Measurements from ENCODE around the gene SCN3B. TPM values are rescaled to one million over a fixed set of nuclear protein-coding genes. Genes with fewer than 3 reads are reported as not detected.

SCN3B gene
- total RNA-seq, 1 experiment from 2014 or later: 0.79 TPM

DNA sequence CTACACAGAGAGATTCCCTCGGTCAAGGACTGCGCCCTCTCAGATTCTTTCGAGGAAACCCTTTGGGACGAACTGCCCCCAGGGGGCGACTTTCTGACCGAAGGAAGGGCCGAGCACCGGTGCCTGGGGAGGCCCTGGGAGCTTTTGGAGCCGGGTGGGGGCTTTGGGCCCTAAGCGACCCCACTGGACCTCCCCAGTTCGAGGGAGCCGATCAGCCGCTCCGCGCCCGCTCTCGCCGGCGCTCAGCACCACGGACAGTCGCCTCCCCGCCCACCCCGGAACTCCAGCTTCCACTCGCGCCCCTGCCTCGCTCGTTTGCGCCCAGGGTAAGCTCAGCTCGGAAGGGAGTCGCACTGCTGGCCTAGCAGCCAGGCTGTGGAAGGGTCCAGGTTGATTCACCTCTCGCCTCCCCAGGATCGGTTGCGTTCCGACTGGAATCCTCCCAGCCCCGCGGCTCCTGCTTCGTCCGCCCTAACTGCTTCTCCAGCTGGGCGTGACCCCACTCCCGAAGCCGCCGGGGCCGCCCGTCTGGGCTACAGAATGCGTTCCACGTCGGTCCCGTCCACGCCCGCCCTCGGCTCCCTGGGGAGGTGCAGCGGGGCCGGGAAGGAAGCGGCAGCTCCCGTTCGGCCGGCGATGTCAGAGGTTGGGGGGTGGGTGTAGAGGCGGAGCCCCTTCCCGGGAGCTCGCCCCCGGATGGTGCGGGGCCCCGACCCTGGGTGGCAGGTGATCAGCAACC is 428 bp downstream of the SCN3B start (continued):
- TF ChIP-seq GABPB1 (CRISPR knock-in tag; IDR thresholded peaks at IDR 0.05) (no peak), ESRRA (CRISPR knock-in tag; IDR thresholded peaks at IDR 0.05; ENCODE audit: borderline replicate concordance) (peak; percentile 47; the same call in 1 of the 2 replicates), TEAD4 (CRISPR knock-in tag; IDR thresholded peaks at IDR 0.05) (no peak), ATF1 (CRISPR knock-in tag; IDR thresholded peaks at IDR 0.05) (0 out of 2 replicates have a peak, but pooled peaks have one; percentile 51), ZNF121 (CRISPR knock-in tag; IDR thresholded peaks at IDR 0.05) (no peak), ELF4 (CRISPR knock-in tag; IDR thresholded peaks at IDR 0.05; ENCODE audit: low read depth) (peak; percentile 77; the same call in 1 of the 2 replicates), SP1 (CRISPR knock-in tag; conservative IDR thresholded peaks at IDR 0.05) (no peak), FOXP1 (CRISPR knock-in tag; IDR thresholded peaks at IDR 0.05; ENCODE audit: borderline replicate concordance) (peak; percentile 56; the same call in 1 of the 2 replicates), ZNF263 (CRISPR knock-in tag; IDR thresholded peaks at IDR 0.05; ENCODE audit: low read depth) (no peak), MXD4 (CRISPR knock-in tag; IDR thresholded peaks at IDR 0.05; ENCODE audit: borderline replicate concordance) (no peak), ZNF317 (CRISPR knock-in tag; IDR thresholded peaks at IDR 0.05; ENCODE audit: borderline replicate concordance, low read depth) (no peak)
- TF ChIP-seq, protein P1, sequence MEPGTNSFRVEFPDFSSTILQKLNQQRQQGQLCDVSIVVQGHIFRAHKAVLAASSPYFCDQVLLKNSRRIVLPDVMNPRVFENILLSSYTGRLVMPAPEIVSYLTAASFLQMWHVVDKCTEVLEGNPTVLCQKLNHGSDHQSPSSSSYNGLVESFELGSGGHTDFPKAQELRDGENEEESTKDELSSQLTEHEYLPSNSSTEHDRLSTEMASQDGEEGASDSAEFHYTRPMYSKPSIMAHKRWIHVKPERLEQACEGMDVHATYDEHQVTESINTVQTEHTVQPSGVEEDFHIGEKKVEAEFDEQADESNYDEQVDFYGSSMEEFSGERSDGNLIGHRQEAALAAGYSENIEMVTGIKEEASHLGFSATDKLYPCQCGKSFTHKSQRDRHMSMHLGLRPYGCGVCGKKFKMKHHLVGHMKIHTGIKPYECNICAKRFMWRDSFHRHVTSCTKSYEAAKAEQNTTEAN (CRISPR knock-in tag; IDR thresholded peaks at IDR 0.05): no peak
- TF ChIP-seq, protein P2, sequence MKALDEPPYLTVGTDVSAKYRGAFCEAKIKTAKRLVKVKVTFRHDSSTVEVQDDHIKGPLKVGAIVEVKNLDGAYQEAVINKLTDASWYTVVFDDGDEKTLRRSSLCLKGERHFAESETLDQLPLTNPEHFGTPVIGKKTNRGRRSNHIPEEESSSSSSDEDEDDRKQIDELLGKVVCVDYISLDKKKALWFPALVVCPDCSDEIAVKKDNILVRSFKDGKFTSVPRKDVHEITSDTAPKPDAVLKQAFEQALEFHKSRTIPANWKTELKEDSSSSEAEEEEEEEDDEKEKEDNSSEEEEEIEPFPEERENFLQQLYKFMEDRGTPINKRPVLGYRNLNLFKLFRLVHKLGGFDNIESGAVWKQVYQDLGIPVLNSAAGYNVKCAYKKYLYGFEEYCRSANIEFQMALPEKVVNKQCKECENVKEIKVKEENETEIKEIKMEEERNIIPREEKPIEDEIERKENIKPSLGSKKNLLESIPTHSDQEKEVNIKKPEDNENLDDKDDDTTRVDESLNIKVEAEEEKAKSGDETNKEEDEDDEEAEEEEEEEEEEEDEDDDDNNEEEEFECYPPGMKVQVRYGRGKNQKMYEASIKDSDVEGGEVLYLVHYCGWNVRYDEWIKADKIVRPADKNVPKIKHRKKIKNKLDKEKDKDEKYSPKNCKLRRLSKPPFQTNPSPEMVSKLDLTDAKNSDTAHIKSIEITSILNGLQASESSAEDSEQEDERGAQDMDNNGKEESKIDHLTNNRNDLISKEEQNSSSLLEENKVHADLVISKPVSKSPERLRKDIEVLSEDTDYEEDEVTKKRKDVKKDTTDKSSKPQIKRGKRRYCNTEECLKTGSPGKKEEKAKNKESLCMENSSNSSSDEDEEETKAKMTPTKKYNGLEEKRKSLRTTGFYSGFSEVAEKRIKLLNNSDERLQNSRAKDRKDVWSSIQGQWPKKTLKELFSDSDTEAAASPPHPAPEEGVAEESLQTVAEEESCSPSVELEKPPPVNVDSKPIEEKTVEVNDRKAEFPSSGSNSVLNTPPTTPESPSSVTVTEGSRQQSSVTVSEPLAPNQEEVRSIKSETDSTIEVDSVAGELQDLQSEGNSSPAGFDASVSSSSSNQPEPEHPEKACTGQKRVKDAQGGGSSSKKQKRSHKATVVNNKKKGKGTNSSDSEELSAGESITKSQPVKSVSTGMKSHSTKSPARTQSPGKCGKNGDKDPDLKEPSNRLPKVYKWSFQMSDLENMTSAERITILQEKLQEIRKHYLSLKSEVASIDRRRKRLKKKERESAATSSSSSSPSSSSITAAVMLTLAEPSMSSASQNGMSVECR (CRISPR knock-in tag; IDR thresholded peaks at IDR 0.05; ENCODE audit: borderline replicate concordance): peak; percentile 82; the same call in 1 of the 2 replicates
- TF ChIP-seq, protein P3, sequence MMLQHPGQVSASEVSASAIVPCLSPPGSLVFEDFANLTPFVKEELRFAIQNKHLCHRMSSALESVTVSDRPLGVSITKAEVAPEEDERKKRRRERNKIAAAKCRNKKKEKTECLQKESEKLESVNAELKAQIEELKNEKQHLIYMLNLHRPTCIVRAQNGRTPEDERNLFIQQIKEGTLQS (CRISPR knock-in tag; conservative IDR thresholded peaks at IDR 0.05): no peak
- TF ChIP-seq, protein P4, sequence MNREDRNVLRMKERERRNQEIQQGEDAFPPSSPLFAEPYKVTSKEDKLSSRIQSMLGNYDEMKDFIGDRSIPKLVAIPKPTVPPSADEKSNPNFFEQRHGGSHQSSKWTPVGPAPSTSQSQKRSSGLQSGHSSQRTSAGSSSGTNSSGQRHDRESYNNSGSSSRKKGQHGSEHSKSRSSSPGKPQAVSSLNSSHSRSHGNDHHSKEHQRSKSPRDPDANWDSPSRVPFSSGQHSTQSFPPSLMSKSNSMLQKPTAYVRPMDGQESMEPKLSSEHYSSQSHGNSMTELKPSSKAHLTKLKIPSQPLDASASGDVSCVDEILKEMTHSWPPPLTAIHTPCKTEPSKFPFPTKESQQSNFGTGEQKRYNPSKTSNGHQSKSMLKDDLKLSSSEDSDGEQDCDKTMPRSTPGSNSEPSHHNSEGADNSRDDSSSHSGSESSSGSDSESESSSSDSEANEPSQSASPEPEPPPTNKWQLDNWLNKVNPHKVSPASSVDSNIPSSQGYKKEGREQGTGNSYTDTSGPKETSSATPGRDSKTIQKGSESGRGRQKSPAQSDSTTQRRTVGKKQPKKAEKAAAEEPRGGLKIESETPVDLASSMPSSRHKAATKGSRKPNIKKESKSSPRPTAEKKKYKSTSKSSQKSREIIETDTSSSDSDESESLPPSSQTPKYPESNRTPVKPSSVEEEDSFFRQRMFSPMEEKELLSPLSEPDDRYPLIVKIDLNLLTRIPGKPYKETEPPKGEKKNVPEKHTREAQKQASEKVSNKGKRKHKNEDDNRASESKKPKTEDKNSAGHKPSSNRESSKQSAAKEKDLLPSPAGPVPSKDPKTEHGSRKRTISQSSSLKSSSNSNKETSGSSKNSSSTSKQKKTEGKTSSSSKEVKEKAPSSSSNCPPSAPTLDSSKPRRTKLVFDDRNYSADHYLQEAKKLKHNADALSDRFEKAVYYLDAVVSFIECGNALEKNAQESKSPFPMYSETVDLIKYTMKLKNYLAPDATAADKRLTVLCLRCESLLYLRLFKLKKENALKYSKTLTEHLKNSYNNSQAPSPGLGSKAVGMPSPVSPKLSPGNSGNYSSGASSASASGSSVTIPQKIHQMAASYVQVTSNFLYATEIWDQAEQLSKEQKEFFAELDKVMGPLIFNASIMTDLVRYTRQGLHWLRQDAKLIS (CRISPR knock-in tag; IDR thresholded peaks at IDR 0.05; ENCODE audit: borderline replicate concordance): no peak
- TF ChIP-seq, protein P5, sequence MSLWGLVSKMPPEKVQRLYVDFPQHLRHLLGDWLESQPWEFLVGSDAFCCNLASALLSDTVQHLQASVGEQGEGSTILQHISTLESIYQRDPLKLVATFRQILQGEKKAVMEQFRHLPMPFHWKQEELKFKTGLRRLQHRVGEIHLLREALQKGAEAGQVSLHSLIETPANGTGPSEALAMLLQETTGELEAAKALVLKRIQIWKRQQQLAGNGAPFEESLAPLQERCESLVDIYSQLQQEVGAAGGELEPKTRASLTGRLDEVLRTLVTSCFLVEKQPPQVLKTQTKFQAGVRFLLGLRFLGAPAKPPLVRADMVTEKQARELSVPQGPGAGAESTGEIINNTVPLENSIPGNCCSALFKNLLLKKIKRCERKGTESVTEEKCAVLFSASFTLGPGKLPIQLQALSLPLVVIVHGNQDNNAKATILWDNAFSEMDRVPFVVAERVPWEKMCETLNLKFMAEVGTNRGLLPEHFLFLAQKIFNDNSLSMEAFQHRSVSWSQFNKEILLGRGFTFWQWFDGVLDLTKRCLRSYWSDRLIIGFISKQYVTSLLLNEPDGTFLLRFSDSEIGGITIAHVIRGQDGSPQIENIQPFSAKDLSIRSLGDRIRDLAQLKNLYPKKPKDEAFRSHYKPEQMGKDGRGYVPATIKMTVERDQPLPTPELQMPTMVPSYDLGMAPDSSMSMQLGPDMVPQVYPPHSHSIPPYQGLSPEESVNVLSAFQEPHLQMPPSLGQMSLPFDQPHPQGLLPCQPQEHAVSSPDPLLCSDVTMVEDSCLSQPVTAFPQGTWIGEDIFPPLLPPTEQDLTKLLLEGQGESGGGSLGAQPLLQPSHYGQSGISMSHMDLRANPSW (CRISPR knock-in tag; conservative IDR thresholded peaks at IDR 0.05; ENCODE audit: low read depth): no peak
- TF ChIP-seq, protein P6, sequence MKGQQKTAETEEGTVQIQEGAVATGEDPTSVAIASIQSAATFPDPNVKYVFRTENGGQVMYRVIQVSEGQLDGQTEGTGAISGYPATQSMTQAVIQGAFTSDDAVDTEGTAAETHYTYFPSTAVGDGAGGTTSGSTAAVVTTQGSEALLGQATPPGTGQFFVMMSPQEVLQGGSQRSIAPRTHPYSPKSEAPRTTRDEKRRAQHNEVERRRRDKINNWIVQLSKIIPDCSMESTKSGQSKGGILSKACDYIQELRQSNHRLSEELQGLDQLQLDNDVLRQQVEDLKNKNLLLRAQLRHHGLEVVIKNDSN (CRISPR knock-in tag; IDR thresholded peaks at IDR 0.05): no peak
- TF ChIP-seq, protein P7, sequence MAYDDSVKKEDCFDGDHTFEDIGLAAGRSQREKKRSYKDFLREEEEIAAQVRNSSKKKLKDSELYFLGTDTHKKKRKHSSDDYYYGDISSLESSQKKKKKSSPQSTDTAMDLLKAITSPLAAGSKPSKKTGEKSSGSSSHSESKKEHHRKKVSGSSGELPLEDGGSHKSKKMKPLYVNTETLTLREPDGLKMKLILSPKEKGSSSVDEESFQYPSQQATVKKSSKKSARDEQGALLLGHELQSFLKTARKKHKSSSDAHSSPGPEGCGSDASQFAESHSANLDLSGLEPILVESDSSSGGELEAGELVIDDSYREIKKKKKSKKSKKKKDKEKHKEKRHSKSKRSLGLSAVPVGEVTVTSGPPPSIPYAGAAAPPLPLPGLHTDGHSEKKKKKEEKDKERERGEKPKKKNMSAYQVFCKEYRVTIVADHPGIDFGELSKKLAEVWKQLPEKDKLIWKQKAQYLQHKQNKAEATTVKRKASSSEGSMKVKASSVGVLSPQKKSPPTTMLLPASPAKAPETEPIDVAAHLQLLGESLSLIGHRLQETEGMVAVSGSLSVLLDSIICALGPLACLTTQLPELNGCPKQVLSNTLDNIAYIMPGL (CRISPR knock-in tag; IDR thresholded peaks at IDR 0.05): no peak
- TF ChIP-seq, protein P8, sequence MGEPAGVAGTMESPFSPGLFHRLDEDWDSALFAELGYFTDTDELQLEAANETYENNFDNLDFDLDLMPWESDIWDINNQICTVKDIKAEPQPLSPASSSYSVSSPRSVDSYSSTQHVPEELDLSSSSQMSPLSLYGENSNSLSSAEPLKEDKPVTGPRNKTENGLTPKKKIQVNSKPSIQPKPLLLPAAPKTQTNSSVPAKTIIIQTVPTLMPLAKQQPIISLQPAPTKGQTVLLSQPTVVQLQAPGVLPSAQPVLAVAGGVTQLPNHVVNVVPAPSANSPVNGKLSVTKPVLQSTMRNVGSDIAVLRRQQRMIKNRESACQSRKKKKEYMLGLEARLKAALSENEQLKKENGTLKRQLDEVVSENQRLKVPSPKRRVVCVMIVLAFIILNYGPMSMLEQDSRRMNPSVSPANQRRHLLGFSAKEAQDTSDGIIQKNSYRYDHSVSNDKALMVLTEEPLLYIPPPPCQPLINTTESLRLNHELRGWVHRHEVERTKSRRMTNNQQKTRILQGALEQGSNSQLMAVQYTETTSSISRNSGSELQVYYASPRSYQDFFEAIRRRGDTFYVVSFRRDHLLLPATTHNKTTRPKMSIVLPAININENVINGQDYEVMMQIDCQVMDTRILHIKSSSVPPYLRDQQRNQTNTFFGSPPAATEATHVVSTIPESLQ (CRISPR knock-in tag; IDR thresholded peaks at IDR 0.05): 0 out of 2 replicates have a peak, but pooled peaks have one; percentile 46
